ENCODE data around the gene IFNK.

Gene IFNK

DNA sequence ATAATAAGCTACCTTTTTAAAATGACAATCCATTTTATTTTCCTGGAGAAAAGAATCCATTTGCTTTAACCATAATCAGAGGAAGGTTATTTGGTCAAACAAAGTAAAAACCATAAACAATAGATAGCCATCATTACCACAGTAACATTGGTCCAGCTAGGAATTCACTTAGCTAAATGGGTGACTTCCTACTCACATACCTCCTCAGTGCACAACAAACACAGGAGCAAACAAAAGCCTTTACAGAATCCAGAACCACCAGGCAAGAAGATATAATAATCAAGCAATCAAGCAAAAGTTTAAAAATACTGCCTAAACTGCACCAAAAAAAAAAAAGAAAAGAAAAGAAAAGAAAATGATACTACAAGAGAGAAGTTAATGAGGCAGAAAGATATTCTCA is 949 bp upstream of the IFNK start:
- H2BK12ac ChIP-seq (ENCODE audit: low read length in 2 of 2): no peak overlapping the region

DNA sequence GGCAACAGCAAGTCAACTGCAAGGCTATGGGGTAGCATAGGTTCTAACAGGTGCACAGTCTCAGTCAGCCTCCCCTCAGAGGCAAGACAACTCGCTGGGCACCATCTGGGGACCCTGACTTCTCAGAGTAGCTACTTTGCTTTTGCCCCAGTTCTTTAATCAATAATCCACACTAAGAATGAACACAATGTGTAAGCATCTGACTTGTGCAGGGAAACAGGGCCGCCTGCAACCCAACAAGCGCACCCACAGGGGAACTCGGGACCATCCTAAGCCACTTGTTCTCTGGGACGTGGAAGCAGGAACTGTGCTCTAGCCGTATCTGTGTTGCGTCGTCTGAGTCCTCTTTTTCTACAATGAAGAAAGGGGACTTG is 3.6 kb downstream of the IFNK start:
- Histone ChIP-seq H3K18ac (ENCODE audit: low read depth in 1 of 2, low read length in 2 of 2) (no peak overlapping the region), H3K4ac (ENCODE audit: low read depth in 1 of 2, low read length in 2 of 2) (no peak overlapping the region), H3K4me1 (ENCODE audit: control insufficient read depth, insufficient read depth, low read depth, low read length) (peaks cover 17% of the 10 kb centered on the region), H2AK5ac (ENCODE audit: low read length, severe bottlenecking) (no peak overlapping the region), H3K79me1 (replicated peaks; ENCODE audit: low read length, poor library complexity, severe bottlenecking) (no peaks in the 10 kb centered on the region), H4K91ac (ENCODE audit: low read length) (no peak overlapping the region), H3K23ac (ENCODE audit: low read length in 2 of 2) (no peak overlapping the region), H2BK120ac (ENCODE audit: low read depth, low read length) (no peak overlapping the region), H4K8ac (ENCODE audit: low read length) (no peak overlapping the region), H3K27me3 (ENCODE audit: control insufficient read depth in 1 of 2, insufficient read depth in 1 of 2, low read length in 2 of 2) (peaks cover 12 to 34% of the 10 kb centered on the region in 2 experiments), H2BK12ac (ENCODE audit: low read length in 2 of 2) (no peak overlapping the region), H2AFZ (ENCODE audit: low read depth, low read length) (no peak overlapping the region), H2BK5ac (ENCODE audit: low read depth, low read length, poor library complexity, severe bottlenecking) (no peak overlapping the region), H3K27ac (ENCODE audit: low read length, poor library complexity, severe bottlenecking) (no peak overlapping the region), H3K9me3 (ENCODE audit: control insufficient read depth, low read length) (no peaks in the 10 kb centered on the region), H3K4me3 (ENCODE audit: insufficient read depth in 1 of 2, low read depth in 1 of 2, low read length in 2 of 2) (peak overlapping the region in 1 of 2 experiments; percentile 80), H3K14ac (ENCODE audit: low read length in 2 of 2) (no peak overlapping the region), H3K4me2 (ENCODE audit: low read length, poor library complexity, severe bottlenecking) (no peak overlapping the region), H3K9ac (ENCODE audit: low read length) (no peak overlapping the region), H2BK15ac (ENCODE audit: low read depth, poor library complexity, severe bottlenecking) (no peak overlapping the region), H3K36me3 (ENCODE audit: control insufficient read depth in 1 of 2, insufficient read depth in 2 of 2, low read depth in 1 of 2, low read length in 2 of 2) (peaks cover 0 to 3% of the 10 kb centered on the region in 2 experiments)
- 26% methylated on average over 8 of the region's 8 CpGs for WGBS
- DNase-seq: no peak

More for the DNA sequence above, 949 bp upstream of the IFNK start:
- Histone ChIP-seq H2AK5ac (ENCODE audit: low read length, severe bottlenecking) (no peak overlapping the region), H4K91ac (ENCODE audit: low read length) (no peak overlapping the region), H3K9me3 (ENCODE audit: control insufficient read depth, low read length) (no peaks in the 10 kb centered on the region), H3K14ac (ENCODE audit: low read length in 2 of 2) (no peak overlapping the region), H3K9ac (ENCODE audit: low read length) (no peak overlapping the region), H3K79me1 (replicated peaks; ENCODE audit: low read length, poor library complexity, severe bottlenecking) (no peaks in the 10 kb centered on the region), H3K27ac (ENCODE audit: low read length, poor library complexity, severe bottlenecking) (no peak overlapping the region), H2AFZ (ENCODE audit: low read depth, low read length) (no peak overlapping the region), H2BK120ac (ENCODE audit: low read depth, low read length) (no peak overlapping the region), H2BK5ac (ENCODE audit: low read depth, low read length, poor library complexity, severe bottlenecking) (no peak overlapping the region), H3K27me3 (ENCODE audit: control insufficient read depth in 1 of 2, insufficient read depth in 1 of 2, low read length in 2 of 2) (peaks cover 6 to 15% of the 10 kb centered on the region in 2 experiments), H2BK15ac (ENCODE audit: low read depth, poor library complexity, severe bottlenecking) (no peak overlapping the region), H3K36me3 (ENCODE audit: control insufficient read depth in 1 of 2, insufficient read depth in 2 of 2, low read depth in 1 of 2, low read length in 2 of 2) (no peaks in the 10 kb centered on the region), H3K4me2 (ENCODE audit: low read length, poor library complexity, severe bottlenecking) (no peak overlapping the region), H3K4me3 (ENCODE audit: insufficient read depth in 1 of 2, low read depth in 1 of 2, low read length in 2 of 2) (no peak overlapping the region), H4K8ac (ENCODE audit: low read length) (no peak overlapping the region), H3K4me1 (ENCODE audit: control insufficient read depth, insufficient read depth, low read depth, low read length) (peaks cover 4% of the 10 kb centered on the region), H3K23ac (ENCODE audit: low read length in 2 of 2) (no peak overlapping the region), H3K4ac (ENCODE audit: low read depth in 1 of 2, low read length in 2 of 2) (no peak overlapping the region), H3K18ac (ENCODE audit: low read depth in 1 of 2, low read length in 2 of 2) (no peak overlapping the region)
- DNase-seq: no peak

DNA sequence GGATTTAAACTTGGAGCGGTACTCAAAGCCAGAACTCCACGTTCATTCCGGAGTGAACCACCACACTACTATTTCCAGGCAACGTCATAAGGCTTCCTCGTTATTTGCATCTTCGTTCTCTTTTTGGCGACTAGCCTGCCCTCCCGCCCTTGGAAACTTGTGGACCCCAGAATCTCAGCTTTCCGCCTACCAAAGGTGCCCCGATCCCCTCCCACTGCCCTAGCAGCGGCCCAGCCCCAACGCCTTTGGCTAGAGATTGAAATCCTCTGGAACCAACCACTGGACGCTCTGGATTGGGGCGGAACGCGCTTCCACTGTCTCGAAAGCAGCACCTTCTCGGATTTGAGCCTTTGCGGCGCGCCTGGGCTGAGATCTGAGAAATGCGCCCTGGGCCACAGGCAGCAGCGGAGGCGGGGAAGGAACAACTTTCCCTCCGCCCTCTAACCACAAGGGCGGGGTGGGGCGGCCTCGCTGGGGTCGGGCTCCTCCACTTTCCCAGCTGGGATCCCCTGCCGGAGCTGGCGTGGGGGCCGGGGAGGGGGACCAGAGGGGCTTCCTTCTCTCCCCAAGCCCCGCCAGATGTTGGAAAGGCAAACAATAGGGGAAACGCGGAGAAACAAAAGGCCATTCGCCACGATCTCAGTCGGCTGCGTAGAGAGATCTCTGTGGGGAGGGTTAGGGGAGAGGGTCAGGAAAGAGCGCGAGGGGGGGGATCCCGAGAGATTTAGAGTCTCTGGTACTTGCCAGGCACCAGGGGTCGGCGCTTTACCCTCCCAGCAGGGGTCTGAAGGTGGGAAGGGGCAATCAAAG is 4.2 kb downstream of the IFNK start:
- Histone ChIP-seq H2AK5ac (ENCODE audit: low read length, severe bottlenecking) (no peak overlapping the region), H4K8ac (ENCODE audit: low read length) (no peak overlapping the region), H3K4ac (ENCODE audit: low read depth in 1 of 2, low read length in 2 of 2) (no peak overlapping the region), H3K4me1 (ENCODE audit: control insufficient read depth, insufficient read depth, low read depth, low read length) (peaks cover 17% of the 10 kb centered on the region), H3K14ac (ENCODE audit: low read length in 2 of 2) (no peak overlapping the region), H4K91ac (ENCODE audit: low read length) (no peak overlapping the region), H3K18ac (ENCODE audit: low read depth in 1 of 2, low read length in 2 of 2) (peak overlapping the region in 1 of 2 experiments; percentile 84), H3K79me1 (replicated peaks; ENCODE audit: low read length, poor library complexity, severe bottlenecking) (no peaks in the 10 kb centered on the region), H3K27me3 (ENCODE audit: control insufficient read depth in 1 of 2, insufficient read depth in 1 of 2, low read length in 2 of 2) (peaks cover 12 to 34% of the 10 kb centered on the region in 2 experiments), H3K4me3 (ENCODE audit: insufficient read depth in 1 of 2, low read depth in 1 of 2, low read length in 2 of 2) (peak overlapping the region; percentile 35 to 80), H3K9ac (ENCODE audit: low read length) (peak overlapping the region; percentile 66), H3K23ac (ENCODE audit: low read length in 2 of 2) (no peak overlapping the region), H2AFZ (ENCODE audit: low read depth, low read length) (no peak overlapping the region), H3K36me3 (ENCODE audit: control insufficient read depth in 1 of 2, insufficient read depth in 2 of 2, low read depth in 1 of 2, low read length in 2 of 2) (peaks cover 0 to 3% of the 10 kb centered on the region in 2 experiments), H2BK120ac (ENCODE audit: low read depth, low read length) (no peak overlapping the region), H2BK5ac (ENCODE audit: low read depth, low read length, poor library complexity, severe bottlenecking) (no peak overlapping the region), H2BK12ac (ENCODE audit: low read length in 2 of 2) (peak overlapping the region in 1 of 2 experiments; percentile 54), H3K4me2 (ENCODE audit: low read length, poor library complexity, severe bottlenecking) (peak overlapping the region; percentile 100), H2BK15ac (ENCODE audit: low read depth, poor library complexity, severe bottlenecking) (peak overlapping the region; percentile 19), H3K27ac (ENCODE audit: low read length, poor library complexity, severe bottlenecking) (no peak overlapping the region), H3K9me3 (ENCODE audit: control insufficient read depth, low read length) (no peaks in the 10 kb centered on the region)
- DNase-seq: peak; percentile 67
- 2% methylated on average over 39 of the region's 44 CpGs for WGBS

GRCh38 chr9:27528886-27529315 is 4.8 kb downstream of the IFNK start:
- H2BK12ac ChIP-seq (ENCODE audit: low read length in 2 of 2): peak overlapping the region in 1 of 2 experiments; percentile 86
- peak overlapping the region; percentile 100 for H3K4me2 ChIP-seq (ENCODE audit: low read length, poor library complexity, severe bottlenecking)
- H2BK120ac ChIP-seq (ENCODE audit: low read depth, low read length): no peak overlapping the region
- H3K4me3 ChIP-seq (ENCODE audit: insufficient read depth in 1 of 2, low read depth in 1 of 2, low read length in 2 of 2): peak overlapping the region; percentile 59 to 80
- H3K9me3 ChIP-seq (ENCODE audit: control insufficient read depth, low read length): no peaks in the 10 kb centered on the region
- peak overlapping the region; percentile 33 for H2AFZ ChIP-seq (ENCODE audit: low read depth, low read length)
- no peak overlapping the region for H4K8ac ChIP-seq (ENCODE audit: low read length)
- H3K4me1 ChIP-seq (ENCODE audit: control insufficient read depth, insufficient read depth, low read depth, low read length): peaks cover 17% of the 10 kb centered on the region
- H4K91ac ChIP-seq (ENCODE audit: low read length): no peak overlapping the region
- H3K27ac ChIP-seq (ENCODE audit: low read length, poor library complexity, severe bottlenecking): no peak overlapping the region
- WGBS: under 1% methylated on average over 25 of the region's 25 CpGs
- no peak overlapping the region for H2AK5ac ChIP-seq (ENCODE audit: low read length, severe bottlenecking)
- H3K79me1 ChIP-seq (replicated peaks; ENCODE audit: low read length, poor library complexity, severe bottlenecking): no peaks in the 10 kb centered on the region
- H3K14ac ChIP-seq (ENCODE audit: low read length in 2 of 2): peak overlapping the region in 1 of 2 experiments; percentile 36
- peak; percentile 67 for DNase-seq
- peak overlapping the region; percentile 66 for H3K9ac ChIP-seq (ENCODE audit: low read length)
- H3K23ac ChIP-seq (ENCODE audit: low read length in 2 of 2): peak overlapping the region in 1 of 2 experiments; percentile 14
- peak overlapping the region in 1 of 2 experiments; percentile 84 for H3K18ac ChIP-seq (ENCODE audit: low read depth in 1 of 2, low read length in 2 of 2)
- peaks cover 12 to 34% of the 10 kb centered on the region in 2 experiments for H3K27me3 ChIP-seq (ENCODE audit: control insufficient read depth in 1 of 2, insufficient read depth in 1 of 2, low read length in 2 of 2)
- H2BK15ac ChIP-seq (ENCODE audit: low read depth, poor library complexity, severe bottlenecking): no peak overlapping the region
- H3K36me3 ChIP-seq (ENCODE audit: control insufficient read depth in 1 of 2, insufficient read depth in 2 of 2, low read depth in 1 of 2, low read length in 2 of 2): peaks cover 0 to 3% of the 10 kb centered on the region in 2 experiments
- H3K4ac ChIP-seq (ENCODE audit: low read depth in 1 of 2, low read length in 2 of 2): no peak overlapping the region
- no peak overlapping the region for H2BK5ac ChIP-seq (ENCODE audit: low read depth, low read length, poor library complexity, severe bottlenecking)
